ENCODE measurements around the gene PPIL1.
A peak's percentile ranks its signal among the peaks of the same experiment; 100 is the strongest.

The PPIL1 gene

DNA sequence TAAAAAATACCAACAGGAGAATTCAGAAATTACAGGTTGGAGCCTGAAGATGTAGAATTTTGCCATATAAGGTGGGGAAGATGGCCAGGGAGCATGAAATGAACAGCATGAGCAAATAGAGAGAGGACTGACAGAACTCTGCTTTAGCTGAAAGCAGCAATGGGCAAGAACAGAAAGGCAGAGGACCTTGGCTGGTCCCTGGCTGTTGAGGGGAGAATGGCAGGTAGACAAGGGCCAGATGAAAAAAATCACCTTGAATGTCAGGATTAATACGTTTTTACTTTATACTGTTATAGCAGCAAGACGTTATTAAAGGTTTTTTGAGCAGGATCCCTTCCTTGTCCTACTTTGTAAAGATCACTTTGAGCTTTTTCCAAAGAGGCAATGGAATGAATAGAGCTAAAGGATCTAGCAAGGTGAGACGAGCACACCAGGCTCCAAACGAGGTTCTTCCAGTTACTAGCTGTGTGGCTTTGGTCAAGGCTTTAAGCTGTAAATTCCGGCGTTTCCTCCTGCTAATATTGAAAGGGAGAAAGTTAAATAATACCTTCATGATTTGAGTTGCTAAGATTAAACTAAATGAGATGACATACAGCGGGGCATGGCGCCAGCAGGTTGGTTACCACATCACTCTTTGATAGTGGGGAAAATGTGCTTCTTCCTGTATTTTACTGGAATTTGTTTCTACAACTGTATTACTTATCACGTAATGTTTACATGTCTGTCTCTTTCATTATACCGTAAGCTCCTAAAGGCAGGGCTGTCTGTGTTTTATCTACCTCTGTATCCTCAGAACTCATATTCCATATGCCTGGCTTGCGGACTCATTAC is 776 bp downstream of the PPIL1 start:
- Histone ChIP-seq H3K36me3 (ENCODE audit: control insufficient read depth, insufficient read depth, low read length) (peaks cover 5% of the 10 kb centered on the region), H3K27me3 (replicated peaks; ENCODE audit: control insufficient read depth, insufficient read depth, low read length) (no peaks in the 10 kb centered on the region), H3K4me3 (replicated peaks; ENCODE audit: low read depth, low read length) (peak overlapping the region; percentile 97)
- TF ChIP-seq, protein P1, sequence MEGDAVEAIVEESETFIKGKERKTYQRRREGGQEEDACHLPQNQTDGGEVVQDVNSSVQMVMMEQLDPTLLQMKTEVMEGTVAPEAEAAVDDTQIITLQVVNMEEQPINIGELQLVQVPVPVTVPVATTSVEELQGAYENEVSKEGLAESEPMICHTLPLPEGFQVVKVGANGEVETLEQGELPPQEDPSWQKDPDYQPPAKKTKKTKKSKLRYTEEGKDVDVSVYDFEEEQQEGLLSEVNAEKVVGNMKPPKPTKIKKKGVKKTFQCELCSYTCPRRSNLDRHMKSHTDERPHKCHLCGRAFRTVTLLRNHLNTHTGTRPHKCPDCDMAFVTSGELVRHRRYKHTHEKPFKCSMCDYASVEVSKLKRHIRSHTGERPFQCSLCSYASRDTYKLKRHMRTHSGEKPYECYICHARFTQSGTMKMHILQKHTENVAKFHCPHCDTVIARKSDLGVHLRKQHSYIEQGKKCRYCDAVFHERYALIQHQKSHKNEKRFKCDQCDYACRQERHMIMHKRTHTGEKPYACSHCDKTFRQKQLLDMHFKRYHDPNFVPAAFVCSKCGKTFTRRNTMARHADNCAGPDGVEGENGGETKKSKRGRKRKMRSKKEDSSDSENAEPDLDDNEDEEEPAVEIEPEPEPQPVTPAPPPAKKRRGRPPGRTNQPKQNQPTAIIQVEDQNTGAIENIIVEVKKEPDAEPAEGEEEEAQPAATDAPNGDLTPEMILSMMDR (IDR thresholded peaks at IDR 0.05; ENCODE audit: insufficient read depth, low read length, poor library complexity, severe bottlenecking): peak; percentile 32
- no peak for DNase-seq (ENCODE audit: extremely low read depth, insufficient read length)

DNA sequence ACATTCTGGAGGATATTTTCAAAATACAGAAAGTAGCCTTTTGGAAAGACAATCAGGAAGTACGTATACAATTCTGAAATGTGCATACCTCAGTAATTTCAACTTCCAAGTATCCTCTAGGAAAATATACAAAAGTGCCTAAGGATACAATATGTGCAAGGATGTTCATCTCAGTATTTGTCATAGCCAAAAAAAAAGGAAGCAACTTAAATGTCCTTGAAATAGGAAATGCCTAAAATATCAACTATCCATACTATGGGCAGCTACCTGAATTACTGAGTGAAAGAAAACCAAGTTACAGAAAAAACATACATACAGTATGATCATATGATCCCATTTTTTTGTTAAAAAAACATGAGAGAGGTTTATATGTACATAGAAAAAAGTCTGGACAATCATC is 1.5 kb downstream of the PPIL1 start:
- TF ChIP-seq, protein P1 (IDR thresholded peaks at IDR 0.05; ENCODE audit: insufficient read depth, low read length, poor library complexity, severe bottlenecking): no peak
- no peak for DNase-seq (ENCODE audit: extremely low read depth, insufficient read length)
- Histone ChIP-seq H3K4me3 (replicated peaks; ENCODE audit: low read depth, low read length) (no peak overlapping the region; the same call in 1 of the 2 replicates), H3K36me3 (ENCODE audit: control insufficient read depth, insufficient read depth, low read length) (peaks cover 5% of the 10 kb centered on the region), H3K27me3 (replicated peaks; ENCODE audit: control insufficient read depth, insufficient read depth, low read length) (no peaks in the 10 kb centered on the region)

DNA sequence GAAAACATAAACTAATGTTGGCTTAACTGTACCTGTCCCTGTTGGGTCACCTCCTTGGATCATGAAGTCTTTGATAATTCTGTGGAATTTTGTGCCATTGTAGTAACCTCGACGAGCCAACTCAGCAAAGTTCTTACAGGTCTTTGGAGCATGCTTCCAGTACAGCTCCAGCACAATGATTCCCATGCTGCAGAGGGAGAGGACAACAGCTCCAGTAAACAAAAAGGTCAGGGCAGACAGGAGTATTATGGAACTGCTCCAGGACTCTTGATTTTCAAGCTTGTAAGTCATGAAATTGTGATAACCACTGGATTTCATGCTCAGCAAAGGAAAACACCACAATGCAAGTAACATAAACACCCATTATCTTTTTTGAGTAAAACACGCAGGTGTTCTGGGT is 2.9 kb downstream of the PPIL1 start:
- Histone ChIP-seq H3K4me3 (replicated peaks; ENCODE audit: low read depth, low read length) (no peak overlapping the region), H3K27me3 (replicated peaks; ENCODE audit: control insufficient read depth, insufficient read depth, low read length) (no peaks in the 10 kb centered on the region), H3K36me3 (ENCODE audit: control insufficient read depth, insufficient read depth, low read length) (peaks cover 7% of the 10 kb centered on the region)
- no peak for DNase-seq (ENCODE audit: extremely low read depth, insufficient read length)
- TF ChIP-seq, protein P1 (IDR thresholded peaks at IDR 0.05; ENCODE audit: insufficient read depth, low read length, poor library complexity, severe bottlenecking): no peak

DNA sequence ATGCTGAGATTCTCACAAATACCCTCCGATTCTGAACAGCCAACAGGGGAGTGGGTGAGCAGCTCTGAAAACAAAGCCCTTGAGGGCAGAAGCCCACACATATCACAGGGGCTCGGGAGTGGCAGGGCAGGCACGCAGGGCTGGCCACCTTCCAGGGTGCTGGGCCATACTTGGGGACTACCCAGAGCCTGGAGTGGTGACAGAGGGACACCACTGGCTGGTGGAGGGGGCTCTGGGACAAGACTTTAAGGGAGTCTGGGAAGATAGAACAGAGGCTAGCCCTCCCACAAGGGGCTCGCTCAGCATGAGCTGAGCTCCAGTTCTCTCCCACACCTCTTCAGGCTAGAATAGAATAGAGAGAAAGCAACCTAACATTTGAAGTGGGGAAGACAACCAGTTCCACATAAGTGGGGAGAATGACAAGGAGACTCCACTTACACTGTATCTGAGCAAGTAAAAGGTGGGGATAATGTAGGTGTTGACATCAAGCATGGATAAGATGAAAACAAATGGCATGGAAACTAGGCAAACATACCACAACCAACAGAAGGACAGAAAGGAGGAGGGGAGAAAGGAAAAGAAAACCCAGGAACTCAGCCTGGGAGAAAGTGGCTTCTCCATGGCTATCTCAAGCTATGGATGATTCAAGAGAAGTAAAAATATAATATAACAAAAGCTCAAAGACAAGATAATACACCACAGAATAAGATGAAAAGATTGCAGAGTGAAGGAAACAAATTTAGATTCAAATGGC is 7.0 kb downstream of the PPIL1 start:
- DNase-seq (ENCODE audit: extremely low read depth, insufficient read length): no peak
- Histone ChIP-seq H3K36me3 (ENCODE audit: control insufficient read depth, insufficient read depth, low read length) (peaks cover 21% of the 10 kb centered on the region), H3K27me3 (replicated peaks; ENCODE audit: control insufficient read depth, insufficient read depth, low read length) (no peaks in the 10 kb centered on the region), H3K4me3 (replicated peaks; ENCODE audit: low read depth, low read length) (no peak overlapping the region)
- TF ChIP-seq, protein P1 (IDR thresholded peaks at IDR 0.05; ENCODE audit: insufficient read depth, low read length, poor library complexity, severe bottlenecking): no peak

DNA sequence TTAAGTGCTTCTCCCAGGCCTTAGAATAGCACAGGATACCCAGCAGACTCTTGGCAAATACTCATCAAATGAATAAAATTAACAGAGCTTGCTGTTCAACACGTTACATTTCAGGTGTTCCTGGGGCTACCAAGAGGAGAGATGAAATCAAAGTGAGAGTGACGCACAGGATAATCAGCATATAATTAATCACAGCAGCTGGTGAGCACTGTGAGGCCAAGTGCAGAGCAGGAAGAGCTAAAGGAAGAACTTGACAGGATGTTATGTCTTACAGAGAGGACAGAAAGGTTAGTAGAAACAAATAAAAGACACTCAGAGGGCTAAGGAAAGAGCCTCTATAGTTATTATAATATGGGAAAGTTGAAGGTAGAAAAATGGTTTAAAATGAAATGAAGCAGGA is 8.8 kb downstream of the PPIL1 start:
- Histone ChIP-seq H3K4me3 (replicated peaks; ENCODE audit: low read depth, low read length) (no peak overlapping the region), H3K27me3 (replicated peaks; ENCODE audit: control insufficient read depth, insufficient read depth, low read length) (no peaks in the 10 kb centered on the region), H3K36me3 (ENCODE audit: control insufficient read depth, insufficient read depth, low read length) (peaks cover 23% of the 10 kb centered on the region)
- DNase-seq (ENCODE audit: extremely low read depth, insufficient read length): no peak
- TF ChIP-seq, protein P1 (IDR thresholded peaks at IDR 0.05; ENCODE audit: insufficient read depth, low read length, poor library complexity, severe bottlenecking): no peak
